DND-41 (cell line): ENCODE results near the gene HOXD10.

ENCODE experiments used
- ATAC-seq: fragments of 200-7000 bp; cut with Tn5 transposase; 3 replicates; pipeline ENCODE4 v1.9.1; 2021; ENCODE audit warnings: low read depth; ENCODE audit not compliant: insufficient read depth
- DNase-seq: peaks from one replicate; pipeline ENCODE4 v3.0.0-alpha.2; 2020
- H2AFZ ChIP-seq: 2 replicates; pipeline ENCODE4 v1.6.0; 2012; ENCODE audit warnings: low read depth, low read length
- H3K27ac ChIP-seq: 2 replicates; pipeline ENCODE4 v1.5.1; 2012; ENCODE audit warnings: low read length, inconsistent platforms
- H3K27me3 ChIP-seq: fragments of 200-600 bp; sonication (generic); 2 replicates; pipeline ENCODE4 v1.6.0; 2012; ENCODE audit warnings: low read length, mild to moderate bottlenecking, inconsistent platforms; ENCODE audit not compliant: insufficient read depth, poor library complexity
- H3K36me3 ChIP-seq: 2 replicates; pipeline ENCODE4 v1.5.1; 2012; ENCODE audit warnings: low read length, inconsistent platforms; ENCODE audit not compliant: insufficient read depth
- H3K4me1 ChIP-seq: 2 replicates; pipeline ENCODE4 v1.5.1; 2012; ENCODE audit warnings: mild to moderate bottlenecking, low read length; ENCODE audit not compliant: insufficient read depth
- H3K4me2 ChIP-seq: 2 replicates; pipeline ENCODE4 v1.6.0; 2012; ENCODE audit warnings: mild to moderate bottlenecking, moderate library complexity, low read length, inconsistent platforms; ENCODE audit not compliant: insufficient read depth
- H3K4me3 ChIP-seq, 2 experiments: fragments of 200-600 bp in 1 of 2; shearing (Covaris generic) in 1 of 2; 2 replicates each; pipeline ENCODE4 v1.5.1; 2012 to 2016; ENCODE audit warnings: inconsistent platforms in 2 of 2, low read length in 2 of 2, mild to moderate bottlenecking in 2 of 2, low read depth in 1 of 2, moderate library complexity in 1 of 2
- H3K79me2 ChIP-seq: 2 replicates; pipeline ENCODE4 v1.6.0; 2012; ENCODE audit warnings: low read length, inconsistent platforms; ENCODE audit not compliant: insufficient read depth
- H3K9ac ChIP-seq: 2 replicates; pipeline ENCODE4 v1.6.0; 2012; ENCODE audit warnings: low read depth, mild to moderate bottlenecking, inconsistent platforms, low read length, moderate library complexity
- H3K9me3 ChIP-seq: 2 replicates; pipeline ENCODE4 v1.5.1; 2012; ENCODE audit warnings: low read length, moderate library complexity, mild to moderate bottlenecking, inconsistent platforms; ENCODE audit not compliant: insufficient read depth, severe bottlenecking
- H4K20me1 ChIP-seq: 2 replicates; pipeline ENCODE4 v1.6.0; 2012; ENCODE audit warnings: low read length; ENCODE audit not compliant: insufficient read depth
- EZH2 ChIP-seq: IDR thresholded peaks from 3 replicates; pipeline ENCODE4 v1.6.1; 2012; ENCODE audit warnings: borderline replicate concordance, low read depth, mild to moderate bottlenecking, moderate library complexity, low read length, inconsistent platforms; ENCODE audit not compliant: severe bottlenecking
- TF ChIP-seq, protein P1 (sequence below): IDR thresholded peaks from 2 replicates; pipeline ENCODE4 v1.5.1; 2012; ENCODE audit warnings: borderline replicate concordance, low read length, moderate library complexity, mild to moderate bottlenecking; ENCODE audit not compliant: poor library complexity, severe bottlenecking; ENCODE audit errors: extremely low read depth

Gene HOXD10

GRCh38 chr2:176101842-176102241 is 14.7 kb upstream of the HOXD10 start:
- ATAC-seq (no peak), DNase-seq (no peak)
- Histone ChIP-seq H3K9ac (no peak overlapping the region), H3K4me2 (no peak overlapping the region), H3K9me3 (no peaks in the 10 kb centered on the region), H3K36me3 (no peaks in the 10 kb centered on the region), H3K4me1 (peaks cover 9% of the 10 kb centered on the region), H2AFZ (no peak overlapping the region), H4K20me1 (no peaks in the 10 kb centered on the region), H3K4me3 (no peak overlapping the region), H3K27ac (no peak overlapping the region), H3K79me2 (no peaks in the 10 kb centered on the region), H3K27me3 (no peaks in the 10 kb centered on the region)
- TF ChIP-seq, protein P1, sequence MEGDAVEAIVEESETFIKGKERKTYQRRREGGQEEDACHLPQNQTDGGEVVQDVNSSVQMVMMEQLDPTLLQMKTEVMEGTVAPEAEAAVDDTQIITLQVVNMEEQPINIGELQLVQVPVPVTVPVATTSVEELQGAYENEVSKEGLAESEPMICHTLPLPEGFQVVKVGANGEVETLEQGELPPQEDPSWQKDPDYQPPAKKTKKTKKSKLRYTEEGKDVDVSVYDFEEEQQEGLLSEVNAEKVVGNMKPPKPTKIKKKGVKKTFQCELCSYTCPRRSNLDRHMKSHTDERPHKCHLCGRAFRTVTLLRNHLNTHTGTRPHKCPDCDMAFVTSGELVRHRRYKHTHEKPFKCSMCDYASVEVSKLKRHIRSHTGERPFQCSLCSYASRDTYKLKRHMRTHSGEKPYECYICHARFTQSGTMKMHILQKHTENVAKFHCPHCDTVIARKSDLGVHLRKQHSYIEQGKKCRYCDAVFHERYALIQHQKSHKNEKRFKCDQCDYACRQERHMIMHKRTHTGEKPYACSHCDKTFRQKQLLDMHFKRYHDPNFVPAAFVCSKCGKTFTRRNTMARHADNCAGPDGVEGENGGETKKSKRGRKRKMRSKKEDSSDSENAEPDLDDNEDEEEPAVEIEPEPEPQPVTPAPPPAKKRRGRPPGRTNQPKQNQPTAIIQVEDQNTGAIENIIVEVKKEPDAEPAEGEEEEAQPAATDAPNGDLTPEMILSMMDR: no peak
- TF ChIP-seq EZH2: no peak

- no peak for DNase-seq
- Histone ChIP-seq H3K79me2 (no peaks in the 10 kb centered on the region), H3K27ac (no peak overlapping the region), H3K4me2 (no peak overlapping the region), H2AFZ (no peak overlapping the region), H3K9me3 (no peaks in the 10 kb centered on the region), H3K36me3 (no peaks in the 10 kb centered on the region), H3K9ac (no peak overlapping the region), H3K4me3 (no peak overlapping the region), H3K27me3 (no peaks in the 10 kb centered on the region), H3K4me1 (peaks cover 9% of the 10 kb centered on the region), H4K20me1 (no peaks in the 10 kb centered on the region)
- no peak for ATAC-seq
- TF ChIP-seq, protein P1: no peak
- TF ChIP-seq EZH2: no peak
Observed at GRCh38 chr2:176102309-176102866, 14.2 kb upstream of the HOXD10 start.

DNA sequence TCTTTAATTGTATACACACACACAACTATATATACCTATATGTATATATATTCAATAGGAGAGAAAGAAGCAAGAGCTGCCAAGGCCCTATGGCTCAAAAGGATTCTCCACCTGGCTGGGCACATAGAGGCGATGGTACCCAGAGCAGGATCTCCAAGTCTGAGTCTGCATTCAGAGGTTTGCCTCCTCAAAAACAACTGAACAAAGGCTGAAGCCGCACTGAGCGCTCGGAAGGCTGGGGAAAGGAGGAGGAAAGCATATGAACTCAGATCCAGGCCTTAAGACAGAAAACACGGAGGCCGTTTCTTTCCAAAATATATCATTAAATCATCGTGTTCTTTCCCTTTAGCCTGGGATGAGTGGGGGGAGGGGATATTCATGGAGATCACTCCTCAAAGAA is 13.4 kb upstream of the HOXD10 start:
- Histone ChIP-seq H3K27ac (no peak overlapping the region), H3K9ac (no peak overlapping the region), H3K4me1 (peaks cover 3% of the 10 kb centered on the region), H3K4me3 (no peak overlapping the region), H3K9me3 (no peaks in the 10 kb centered on the region), H3K4me2 (no peak overlapping the region), H4K20me1 (no peaks in the 10 kb centered on the region), H3K27me3 (no peaks in the 10 kb centered on the region), H3K79me2 (no peaks in the 10 kb centered on the region), H2AFZ (no peak overlapping the region), H3K36me3 (no peaks in the 10 kb centered on the region)
- ATAC-seq: no peak
- no peak for DNase-seq
- TF ChIP-seq, protein P1: no peak
- no peak for TF ChIP-seq EZH2

DNA sequence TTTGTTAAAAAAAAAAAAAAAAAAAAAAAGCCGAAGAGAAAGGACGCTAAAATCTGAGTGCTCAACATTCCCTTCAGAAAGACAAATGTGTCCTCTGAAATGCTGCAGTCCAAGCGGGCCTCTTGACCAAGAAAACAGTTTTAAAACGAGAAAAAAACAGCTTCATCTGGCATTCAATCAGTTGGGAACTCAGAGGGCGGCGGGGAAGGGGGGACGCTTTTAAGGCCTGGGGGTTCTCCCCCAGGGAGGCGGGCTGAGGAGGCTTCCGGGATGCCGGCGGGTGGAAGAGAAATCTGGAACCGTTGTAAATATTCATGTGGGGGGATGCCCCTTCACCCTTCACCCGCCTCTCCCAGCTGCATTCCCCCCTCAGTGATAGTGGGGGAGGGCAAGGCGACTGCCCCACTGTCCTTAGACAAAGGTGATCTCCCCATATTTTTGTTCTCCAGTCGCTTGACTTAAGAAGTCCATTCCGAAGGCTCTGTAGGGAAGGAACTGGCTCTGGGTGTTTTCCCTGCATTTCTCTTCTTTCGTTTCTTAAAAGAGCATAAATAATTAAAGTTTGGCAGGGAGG is 12.7 kb upstream of the HOXD10 start:
- no peaks in the 10 kb centered on the region for H3K27me3 ChIP-seq
- H3K4me1 ChIP-seq: no peaks in the 10 kb centered on the region
- TF ChIP-seq, protein P1: no peak
- no peak for TF ChIP-seq EZH2
- H3K9me3 ChIP-seq: no peaks in the 10 kb centered on the region
- H3K4me2 ChIP-seq: no peak overlapping the region
- H3K79me2 ChIP-seq: no peaks in the 10 kb centered on the region
- H3K4me3 ChIP-seq: no peak overlapping the region
- H4K20me1 ChIP-seq: no peaks in the 10 kb centered on the region
- H3K27ac ChIP-seq: no peak overlapping the region
- H3K9ac ChIP-seq: no peak overlapping the region
- no peak for ATAC-seq
- DNase-seq: no peak
- H3K36me3 ChIP-seq: no peaks in the 10 kb centered on the region
- no peak overlapping the region for H2AFZ ChIP-seq
